Neural cell (in vitro differentiated cells): ENCODE data around the gene CTLA4. TPM values are rescaled to one million over a fixed set of nuclear protein-coding genes. Genes with fewer than 3 reads are reported as not detected.

Experiments
- H2AFZ ChIP-seq: fragments of 200-600, 300-800 bp; sonication (generic), shearing (Covaris generic); 2 replicates; pipeline ENCODE4 v1.6.0; 2014; ENCODE audit warnings: low read depth, mild to moderate bottlenecking, antibody characterized with exemption, low read length, moderate library complexity
- H3F3A ChIP-seq: fragments of 200-600 bp; shearing (Covaris generic); 2 replicates; pipeline ENCODE4 v1.6.1; 2016; ENCODE audit warnings: mild to moderate bottlenecking, moderate library complexity, mixed read lengths, antibody characterized with exemption, low read length; ENCODE audit not compliant: insufficient read depth, poor library complexity, severe bottlenecking
- H3K27ac ChIP-seq: fragments of 200-600, 300-800 bp; sonication (generic), shearing (Covaris generic); 2 replicates; pipeline ENCODE4 v1.5.1; 2014; ENCODE audit warnings: mild to moderate bottlenecking, low read length, moderate library complexity
- H3K27me3 ChIP-seq: fragments of 300-800, 200-600 bp; sonication (generic), shearing (Covaris generic); 2 replicates; pipeline ENCODE4 v1.6.0; 2014; ENCODE audit warnings: mild to moderate bottlenecking, low read depth, low read length, moderate library complexity; ENCODE audit not compliant: insufficient read depth
- H3K36me3 ChIP-seq: fragments of 300-800, 200-600 bp; sonication (generic), shearing (Covaris generic); 2 replicates; pipeline ENCODE4 v1.5.1; 2014; ENCODE audit warnings: mild to moderate bottlenecking, antibody characterized with exemption, low read length, moderate library complexity; ENCODE audit not compliant: insufficient read depth
- H3K4me2 ChIP-seq: fragments of 300-800, 200-600 bp; sonication (generic), shearing (Covaris generic); 2 replicates; pipeline ENCODE4 v1.6.0; 2014; ENCODE audit warnings: mild to moderate bottlenecking, low read length
- H3K4me3 ChIP-seq: fragments of 300-800, 200-600 bp; sonication (generic), shearing (Covaris generic); 2 replicates; pipeline ENCODE4 v1.5.1; 2014; ENCODE audit warnings: mild to moderate bottlenecking, low read length, moderate library complexity
- H3K79me2 ChIP-seq: fragments of 200-600 bp; shearing (Covaris generic); replicated peaks from 2 replicates; pipeline ENCODE4 v1.6.0; 2014; ENCODE audit warnings: mild to moderate bottlenecking, low read length, moderate library complexity; ENCODE audit not compliant: insufficient read depth
- H3K9ac ChIP-seq: fragments of 300-800, 200-600 bp; sonication (generic), shearing (Covaris generic); 2 replicates; pipeline ENCODE4 v1.6.1; 2016; ENCODE audit warnings: mild to moderate bottlenecking, low read length, mixed read lengths
- H3K9me2 ChIP-seq: fragments of 200-600 bp; shearing (Covaris generic); 2 replicates; pipeline ENCODE4 v1.6.1; 2016; ENCODE audit warnings: mild to moderate bottlenecking, low read length, mixed read lengths; ENCODE audit not compliant: insufficient read depth
- H3K9me3 ChIP-seq: fragments of 200-600, 300-800 bp; sonication (generic), shearing (Covaris generic); 2 replicates; pipeline ENCODE4 v1.6.1; 2016; ENCODE audit warnings: mild to moderate bottlenecking, mixed run types, low read length, moderate library complexity, mixed read lengths
- H4K20me1 ChIP-seq: fragments of 200-600 bp; shearing (Covaris generic); 2 replicates; pipeline ENCODE4 v1.6.1; 2016; ENCODE audit warnings: mild to moderate bottlenecking, mixed run types; ENCODE audit not compliant: insufficient read depth
- EP300 ChIP-seq: fragments of 450-650 bp; conservative IDR thresholded peaks from 2 replicates; pipeline ENCODE4 v1.6.1; 2014; ENCODE audit warnings: antibody characterized with exemption, mild to moderate bottlenecking, moderate library complexity; ENCODE audit not compliant: poor library complexity, severe bottlenecking
- EZH2 ChIP-seq: fragments of 200-600, 300-800 bp; shearing (Covaris generic), sonication (generic); IDR thresholded peaks from 2 replicates; pipeline ENCODE4 v1.6.1; 2014; ENCODE audit warnings: antibody characterized with exemption, low read length, borderline replicate concordance, mild to moderate bottlenecking; ENCODE audit not compliant: insufficient read depth, poor library complexity, severe bottlenecking
- MXI1 ChIP-seq: fragments of 450-650 bp; conservative IDR thresholded peaks from 2 replicates; pipeline ENCODE4 v1.6.1; 2014; ENCODE audit warnings: antibody characterized with exemption, mild to moderate bottlenecking; ENCODE audit not compliant: poor library complexity, severe bottlenecking
- POLR2AphosphoS5 ChIP-seq: IDR thresholded peaks from 2 replicates; pipeline ENCODE4 v1.6.1; 2012
- RAD21 ChIP-seq: fragments of 450-650 bp; conservative IDR thresholded peaks from 2 replicates; pipeline ENCODE4 v1.6.1; 2014; ENCODE audit warnings: antibody characterized with exemption, mild to moderate bottlenecking, moderate library complexity
- SMC3 ChIP-seq: fragments of 450-650 bp; conservative IDR thresholded peaks from 2 replicates; pipeline ENCODE4 v1.6.1; 2014; ENCODE audit warnings: antibody characterized with exemption, mild to moderate bottlenecking, moderate library complexity; ENCODE audit not compliant: poor library complexity
- TAF1 ChIP-seq: IDR thresholded peaks from 2 replicates; pipeline ENCODE4 v1.6.1; 2012; ENCODE audit warnings: low read depth
- polyA plus RNA-seq: library from polyadenylated mRNA; depleted of rRNA; stranded (reverse); fragments of >200 nt; gene quantifications from 2 replicates; pipeline ENCODE4 v1.2.3, GENCODE V29; 2014
- TF ChIP-seq, protein P1 (sequence below): fragments of 450-650 bp; IDR thresholded peaks from 2 replicates; pipeline ENCODE4 v1.5.1; 2014; ENCODE audit warnings: antibody characterized with exemption, mild to moderate bottlenecking, moderate library complexity; ENCODE audit not compliant: poor library complexity, severe bottlenecking
- TF ChIP-seq, protein P2 (sequence below): IDR thresholded peaks from 2 replicates; pipeline ENCODE4 v1.6.1; 2012; ENCODE audit warnings: borderline replicate concordance

Gene CTLA4
- polyA plus RNA-seq, 1 donor from 2014 or later, result not detected

DNA sequence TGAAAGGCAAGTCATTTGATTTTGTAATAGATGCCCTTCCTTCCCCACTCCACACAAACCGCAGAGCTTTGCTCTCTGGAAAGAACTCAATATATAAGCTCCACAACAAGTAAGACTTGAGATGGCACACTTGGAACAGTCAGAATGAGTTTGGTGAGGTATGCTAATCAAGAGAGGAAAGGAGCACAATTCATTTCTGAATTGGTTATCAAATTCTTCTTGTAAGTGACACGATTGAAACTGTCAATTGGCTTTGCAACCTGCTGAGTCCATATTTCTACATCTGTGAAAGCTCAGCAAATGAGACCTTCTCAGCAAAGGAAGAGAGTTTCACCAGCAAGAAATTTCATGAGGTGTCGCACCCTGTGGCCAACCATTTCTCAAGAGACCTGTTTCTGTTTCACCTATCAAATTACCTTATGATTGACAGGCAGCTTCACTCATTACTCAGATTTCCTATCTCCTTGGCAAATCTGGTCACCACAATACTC is 19.1 kb downstream of the CTLA4 start:
- Histone ChIP-seq H4K20me1 (no peaks in the 10 kb centered on the region), H3F3A (no peaks in the 10 kb centered on the region), H3K36me3 (no peaks in the 10 kb centered on the region), H3K9ac (no peak overlapping the region), H2AFZ (no peak overlapping the region), H3K27ac (no peak overlapping the region), H3K9me3 (no peaks in the 10 kb centered on the region), H3K4me2 (no peak overlapping the region), H3K79me2 (no peaks in the 10 kb centered on the region), H3K27me3 (no peaks in the 10 kb centered on the region), H3K9me2 (no peaks in the 10 kb centered on the region), H3K4me3 (no peak overlapping the region)
- no peak for TF ChIP-seq POLR2AphosphoS5
- TF ChIP-seq SMC3, result no peak
- no peak for TF ChIP-seq EZH2
- TF ChIP-seq RAD21, result no peak
- TF ChIP-seq, protein P1, sequence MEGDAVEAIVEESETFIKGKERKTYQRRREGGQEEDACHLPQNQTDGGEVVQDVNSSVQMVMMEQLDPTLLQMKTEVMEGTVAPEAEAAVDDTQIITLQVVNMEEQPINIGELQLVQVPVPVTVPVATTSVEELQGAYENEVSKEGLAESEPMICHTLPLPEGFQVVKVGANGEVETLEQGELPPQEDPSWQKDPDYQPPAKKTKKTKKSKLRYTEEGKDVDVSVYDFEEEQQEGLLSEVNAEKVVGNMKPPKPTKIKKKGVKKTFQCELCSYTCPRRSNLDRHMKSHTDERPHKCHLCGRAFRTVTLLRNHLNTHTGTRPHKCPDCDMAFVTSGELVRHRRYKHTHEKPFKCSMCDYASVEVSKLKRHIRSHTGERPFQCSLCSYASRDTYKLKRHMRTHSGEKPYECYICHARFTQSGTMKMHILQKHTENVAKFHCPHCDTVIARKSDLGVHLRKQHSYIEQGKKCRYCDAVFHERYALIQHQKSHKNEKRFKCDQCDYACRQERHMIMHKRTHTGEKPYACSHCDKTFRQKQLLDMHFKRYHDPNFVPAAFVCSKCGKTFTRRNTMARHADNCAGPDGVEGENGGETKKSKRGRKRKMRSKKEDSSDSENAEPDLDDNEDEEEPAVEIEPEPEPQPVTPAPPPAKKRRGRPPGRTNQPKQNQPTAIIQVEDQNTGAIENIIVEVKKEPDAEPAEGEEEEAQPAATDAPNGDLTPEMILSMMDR, result no peak
- TF ChIP-seq, protein P2, sequence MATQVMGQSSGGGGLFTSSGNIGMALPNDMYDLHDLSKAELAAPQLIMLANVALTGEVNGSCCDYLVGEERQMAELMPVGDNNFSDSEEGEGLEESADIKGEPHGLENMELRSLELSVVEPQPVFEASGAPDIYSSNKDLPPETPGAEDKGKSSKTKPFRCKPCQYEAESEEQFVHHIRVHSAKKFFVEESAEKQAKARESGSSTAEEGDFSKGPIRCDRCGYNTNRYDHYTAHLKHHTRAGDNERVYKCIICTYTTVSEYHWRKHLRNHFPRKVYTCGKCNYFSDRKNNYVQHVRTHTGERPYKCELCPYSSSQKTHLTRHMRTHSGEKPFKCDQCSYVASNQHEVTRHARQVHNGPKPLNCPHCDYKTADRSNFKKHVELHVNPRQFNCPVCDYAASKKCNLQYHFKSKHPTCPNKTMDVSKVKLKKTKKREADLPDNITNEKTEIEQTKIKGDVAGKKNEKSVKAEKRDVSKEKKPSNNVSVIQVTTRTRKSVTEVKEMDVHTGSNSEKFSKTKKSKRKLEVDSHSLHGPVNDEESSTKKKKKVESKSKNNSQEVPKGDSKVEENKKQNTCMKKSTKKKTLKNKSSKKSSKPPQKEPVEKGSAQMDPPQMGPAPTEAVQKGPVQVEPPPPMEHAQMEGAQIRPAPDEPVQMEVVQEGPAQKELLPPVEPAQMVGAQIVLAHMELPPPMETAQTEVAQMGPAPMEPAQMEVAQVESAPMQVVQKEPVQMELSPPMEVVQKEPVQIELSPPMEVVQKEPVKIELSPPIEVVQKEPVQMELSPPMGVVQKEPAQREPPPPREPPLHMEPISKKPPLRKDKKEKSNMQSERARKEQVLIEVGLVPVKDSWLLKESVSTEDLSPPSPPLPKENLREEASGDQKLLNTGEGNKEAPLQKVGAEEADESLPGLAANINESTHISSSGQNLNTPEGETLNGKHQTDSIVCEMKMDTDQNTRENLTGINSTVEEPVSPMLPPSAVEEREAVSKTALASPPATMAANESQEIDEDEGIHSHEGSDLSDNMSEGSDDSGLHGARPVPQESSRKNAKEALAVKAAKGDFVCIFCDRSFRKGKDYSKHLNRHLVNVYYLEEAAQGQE, result no peak
- no peak for TF ChIP-seq TAF1
- no peak for TF ChIP-seq EP300
- TF ChIP-seq MXI1, result no peak

DNA sequence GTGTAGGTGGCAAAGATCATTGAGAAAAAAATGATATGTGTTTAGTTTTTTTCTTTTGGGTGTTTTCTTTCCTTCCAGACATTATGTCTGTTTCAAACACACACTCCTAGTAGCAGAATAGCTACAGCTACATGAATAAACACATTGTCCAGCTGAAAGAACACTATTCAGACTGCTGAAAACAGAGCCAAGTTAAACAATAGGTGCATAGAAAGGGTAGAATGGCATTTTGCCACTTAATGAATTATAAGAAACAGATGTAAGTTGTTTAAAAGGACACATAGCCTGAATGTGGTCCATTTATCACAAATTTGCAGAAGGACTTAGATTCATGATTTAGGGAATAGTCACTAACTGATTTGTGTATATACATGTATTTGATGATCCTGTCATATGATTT is 20.1 kb downstream of the CTLA4 start:
- Histone ChIP-seq H3K9me3 (no peaks in the 10 kb centered on the region), H3K9me2 (no peaks in the 10 kb centered on the region), H3K4me2 (no peak overlapping the region), H3F3A (no peaks in the 10 kb centered on the region), H2AFZ (no peak overlapping the region), H3K27me3 (no peaks in the 10 kb centered on the region), H3K36me3 (no peaks in the 10 kb centered on the region), H3K79me2 (no peaks in the 10 kb centered on the region), H4K20me1 (no peaks in the 10 kb centered on the region), H3K4me3 (no peak overlapping the region), H3K9ac (no peak overlapping the region), H3K27ac (no peak overlapping the region)
- TF ChIP-seq EZH2 (no peak), MXI1 (no peak), EP300 (no peak), POLR2AphosphoS5 (no peak)
- TF ChIP-seq, protein P1, result no peak
